Measurements from ENCODE around the gene GDAP2.
"Not testable (repeated sequence)": the region's sequence is repeated elsewhere in the genome, so short reads cannot be mapped to it uniquely, and the experiment has no call there.

GDAP2 gene, protein sequence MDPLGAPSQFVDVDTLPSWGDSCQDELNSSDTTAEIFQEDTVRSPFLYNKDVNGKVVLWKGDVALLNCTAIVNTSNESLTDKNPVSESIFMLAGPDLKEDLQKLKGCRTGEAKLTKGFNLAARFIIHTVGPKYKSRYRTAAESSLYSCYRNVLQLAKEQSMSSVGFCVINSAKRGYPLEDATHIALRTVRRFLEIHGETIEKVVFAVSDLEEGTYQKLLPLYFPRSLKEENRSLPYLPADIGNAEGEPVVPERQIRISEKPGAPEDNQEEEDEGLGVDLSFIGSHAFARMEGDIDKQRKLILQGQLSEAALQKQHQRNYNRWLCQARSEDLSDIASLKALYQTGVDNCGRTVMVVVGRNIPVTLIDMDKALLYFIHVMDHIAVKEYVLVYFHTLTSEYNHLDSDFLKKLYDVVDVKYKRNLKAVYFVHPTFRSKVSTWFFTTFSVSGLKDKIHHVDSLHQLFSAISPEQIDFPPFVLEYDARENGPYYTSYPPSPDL
- total RNA-seq = 42.6 reads per million, percentile 65 among the genes with 10 or more reads in this experiment

DNA sequence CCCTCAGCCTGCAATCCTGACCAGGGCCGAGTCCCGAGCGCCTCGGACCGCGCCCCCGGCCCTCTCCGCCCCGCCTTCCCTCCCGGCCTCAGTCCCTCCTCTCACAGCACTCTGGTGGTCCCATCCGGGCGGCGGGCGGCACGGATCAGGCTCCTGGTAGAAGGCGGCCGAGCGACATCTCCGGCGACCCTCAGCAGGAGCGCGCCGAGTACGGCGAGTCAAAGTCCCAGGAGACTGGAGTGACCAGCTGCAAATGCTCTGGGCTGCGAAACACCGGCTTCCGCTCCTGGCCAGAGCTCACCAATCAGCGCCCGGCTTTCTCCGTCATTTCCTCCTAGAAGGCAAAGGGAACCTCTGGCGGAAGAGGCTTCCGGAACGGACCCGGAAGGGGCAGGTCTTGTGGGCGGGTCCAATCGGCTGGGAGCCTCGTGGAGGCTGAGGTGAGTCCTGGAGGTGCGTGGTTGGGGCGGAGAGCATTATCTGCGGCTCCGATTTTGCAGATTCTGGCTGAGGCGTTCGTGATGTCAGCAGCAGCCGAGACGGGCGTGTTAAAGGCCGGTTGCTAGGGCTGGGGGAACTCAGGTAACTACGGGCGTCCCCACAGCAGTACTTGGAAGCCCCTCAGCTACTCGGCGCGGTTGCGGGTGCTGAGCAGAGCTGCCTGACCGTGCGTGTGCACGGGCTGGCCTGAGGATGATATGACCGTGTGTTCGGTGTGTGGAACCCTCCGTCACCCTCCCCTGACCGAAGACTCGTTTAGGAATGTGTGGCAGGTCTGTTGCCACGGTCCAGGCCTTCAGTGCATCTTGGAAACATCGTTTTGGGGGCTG lies at the start of gene GDAP2, which contains the start of gene WDR3:
Gene GDAP2 (minus strand): TSS at position 279 of the 830 bp plus-strand sequence. CDS start 9,264 bp downstream, outside the sequence.
Gene WDR3 (plus strand): TSS at position 397 of the 830 bp plus-strand sequence. CDS start 3,581 bp downstream, outside the sequence.
- peak; percentile 96 for DNase-seq

DNA sequence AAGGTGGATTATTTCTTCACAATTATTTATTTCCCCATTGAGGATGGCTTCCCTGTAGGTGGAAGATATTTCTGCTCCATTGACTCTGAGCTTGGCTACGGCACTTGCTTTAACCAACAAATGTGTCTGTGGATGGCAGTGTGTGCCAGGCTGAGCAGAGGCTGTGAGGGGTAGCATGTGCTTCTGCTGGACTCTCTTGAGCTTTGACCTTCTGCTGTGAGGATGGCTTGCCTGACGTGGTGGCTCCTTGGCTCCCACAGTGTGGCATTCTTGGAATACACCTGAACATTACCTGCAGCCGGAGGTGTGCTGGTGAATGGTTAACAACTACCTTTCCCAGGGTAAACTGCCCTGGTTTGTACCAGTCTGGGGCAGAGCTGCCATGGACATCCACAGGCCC lies 47.0 kb upstream of the GDAP2 start:
- no peak for DNase-seq

DNA sequence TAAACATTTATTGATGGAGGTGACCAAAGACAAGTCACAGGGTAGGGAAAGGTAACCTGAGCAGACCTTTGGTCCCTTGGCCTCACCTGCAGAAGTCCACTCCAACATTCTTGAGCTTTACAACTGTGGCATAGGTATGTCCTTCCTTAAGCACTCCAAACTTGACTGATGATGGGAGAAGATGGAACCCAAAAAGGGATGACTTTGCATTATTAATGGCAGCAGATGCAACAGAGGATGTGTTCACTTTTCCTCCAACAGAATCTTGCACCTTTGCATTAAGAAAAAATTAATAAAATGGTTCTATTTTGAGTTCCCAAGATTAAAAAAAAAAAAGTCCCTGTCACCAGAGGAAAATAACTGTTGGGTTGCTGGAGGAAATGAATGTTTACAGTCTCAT lies 42.4 kb upstream of the GDAP2 start:
- no peak for DNase-seq

DNA sequence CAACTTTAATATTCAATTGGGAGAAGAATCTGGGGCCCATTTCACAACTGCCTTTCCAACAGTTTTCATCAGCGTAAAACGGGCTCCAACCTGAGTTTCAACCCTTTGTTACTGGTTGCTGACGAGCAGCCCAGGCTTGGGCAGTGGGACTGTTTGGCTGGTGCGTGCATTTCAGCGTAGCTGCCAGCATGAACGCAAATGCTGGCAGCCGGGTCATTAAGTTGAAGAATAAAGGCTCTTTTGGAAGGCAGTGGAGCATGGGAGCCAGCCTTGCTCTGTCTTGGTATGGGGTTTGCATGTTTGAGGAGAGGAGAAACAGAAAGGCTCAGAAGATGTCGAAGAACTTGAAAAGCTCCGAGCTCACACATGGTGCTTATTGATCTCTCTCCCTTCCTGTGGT lies 40.8 kb upstream of the GDAP2 start:
- DNase-seq = no peak

DNA sequence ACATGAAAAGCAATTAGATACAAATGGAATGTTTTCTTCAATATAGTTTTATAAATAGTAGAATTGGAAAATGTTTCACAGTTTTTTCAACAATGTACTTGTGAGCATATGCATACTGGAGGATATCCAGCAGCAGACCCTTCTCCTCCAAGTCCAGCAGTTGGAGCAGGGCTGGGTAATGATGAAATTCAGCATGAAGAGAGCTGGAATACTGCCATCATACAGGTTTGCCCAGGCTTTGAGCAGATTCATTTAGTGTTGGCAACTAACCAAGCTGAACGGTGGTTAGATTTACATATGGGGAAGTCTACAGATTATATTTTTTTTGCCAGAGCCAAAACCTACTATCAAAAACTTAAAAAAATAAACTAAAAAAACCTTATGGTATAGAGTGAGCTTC lies 38.5 kb upstream of the GDAP2 start:
- no peak for DNase-seq

DNA sequence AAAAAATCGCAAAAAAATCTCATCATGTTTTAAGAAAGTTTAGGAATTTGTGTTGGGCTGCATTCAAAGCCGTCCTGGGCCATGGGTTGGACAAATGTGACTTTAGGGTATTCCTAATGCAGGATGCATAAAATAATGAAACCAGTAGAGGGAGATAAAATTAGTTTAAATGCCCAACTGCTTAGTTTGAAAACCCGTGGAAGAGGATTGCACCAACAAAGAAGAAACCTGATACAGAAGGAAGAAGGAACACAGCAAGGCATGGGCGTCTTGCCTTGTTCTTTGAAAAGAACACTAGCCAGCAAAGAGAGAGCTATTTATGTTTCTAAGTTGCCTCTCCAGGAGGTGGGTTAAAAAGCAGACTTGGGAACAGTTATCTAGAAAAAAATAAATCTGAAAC lies 38.1 kb upstream of the GDAP2 start:
- DNase-seq = no peak

DNA sequence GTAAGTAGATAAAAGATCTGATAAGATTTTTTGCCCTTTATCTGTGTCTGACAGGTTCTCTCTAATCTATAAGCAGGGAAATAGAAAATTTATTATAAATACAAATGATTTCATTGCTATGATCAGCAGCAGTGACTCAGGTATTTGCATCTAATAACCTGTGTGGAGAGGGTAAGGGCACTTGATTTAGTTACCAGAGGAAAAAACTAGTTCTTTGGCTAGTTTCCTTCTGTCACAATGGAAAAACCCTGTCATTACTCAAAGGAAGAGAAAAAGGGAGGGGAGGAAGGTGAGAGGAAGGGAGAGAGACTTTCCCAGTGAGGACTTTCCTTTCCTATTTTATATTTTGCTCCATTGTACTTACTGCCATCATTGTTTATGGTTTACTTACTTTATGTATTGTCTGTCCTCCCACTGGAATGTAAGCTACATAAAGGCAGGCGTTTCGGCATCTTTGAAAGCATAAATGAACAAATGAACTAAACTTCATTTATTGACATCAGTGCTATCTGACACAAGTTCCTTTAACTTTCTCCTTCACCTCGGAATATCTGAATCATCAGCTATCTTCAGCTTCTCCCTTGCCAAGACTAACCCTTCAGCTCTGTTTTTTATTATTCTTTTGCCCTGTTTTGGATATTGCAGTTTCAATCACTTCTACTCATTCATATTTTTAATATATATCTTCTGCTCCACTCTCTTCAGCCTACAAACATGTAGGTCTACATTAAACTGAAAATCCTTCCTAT lies 35.0 kb upstream of the GDAP2 start:
- DNase-seq = no peak

DNA sequence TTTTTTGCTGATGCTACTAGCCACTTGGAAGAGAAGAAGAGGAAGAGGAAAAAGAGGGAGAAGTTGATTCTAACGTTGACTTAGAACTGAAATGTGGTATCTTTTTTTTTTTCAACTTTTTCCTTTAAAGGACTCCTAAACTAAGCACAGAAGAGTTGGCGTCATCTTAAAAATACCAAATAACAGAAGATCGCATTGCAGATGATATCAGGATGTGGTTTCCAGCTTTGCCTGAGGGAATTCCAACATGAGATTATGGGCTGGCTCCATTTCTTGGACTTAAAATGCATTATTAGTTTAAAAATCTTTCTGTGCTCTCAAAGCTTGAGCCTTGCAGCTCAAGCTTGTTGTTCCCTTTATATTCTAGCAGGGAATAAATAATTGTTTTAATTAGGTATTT lies 29.9 kb upstream of the GDAP2 start:
- no peak for DNase-seq

DNA sequence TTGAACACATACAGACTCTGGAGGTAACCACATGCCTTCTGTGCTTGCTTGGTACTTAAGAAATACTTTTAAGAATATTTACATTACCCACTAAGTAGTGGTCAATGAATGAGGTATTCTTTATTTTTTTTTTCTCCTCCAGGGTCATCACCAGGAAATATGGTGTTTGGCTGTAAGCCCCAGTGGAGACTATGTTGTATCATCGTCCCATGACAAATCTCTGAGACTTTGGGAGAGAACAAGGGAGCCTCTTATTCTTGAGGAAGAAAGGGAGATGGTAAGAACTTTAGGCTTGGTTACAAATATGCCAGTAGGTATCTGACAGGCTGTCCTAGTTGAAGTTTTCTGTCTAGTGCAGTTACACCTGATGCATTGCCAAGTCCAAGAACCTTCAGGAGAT lies 23.0 kb upstream of the GDAP2 start:
- DNase-seq = no peak

DNA sequence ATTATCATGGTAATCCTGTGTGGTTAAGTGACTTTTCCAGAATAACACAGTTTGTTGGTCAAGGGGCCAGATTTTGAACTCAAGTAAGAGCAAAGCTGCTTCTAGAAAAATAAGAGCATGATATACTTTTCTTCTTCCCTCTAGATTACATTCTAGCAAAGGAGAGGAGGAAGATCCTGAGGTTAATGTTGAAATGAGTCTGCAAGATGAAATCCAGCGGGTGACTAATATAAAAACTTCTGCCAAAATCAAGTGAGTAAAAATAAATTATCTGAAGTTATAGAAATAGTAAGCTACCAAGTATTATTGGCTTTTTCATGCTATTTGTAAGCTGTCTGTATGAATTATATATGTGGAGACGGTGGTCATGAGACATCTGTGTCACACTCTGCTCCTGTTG lies 12.9 kb upstream of the GDAP2 start:
- DNase-seq = no peak

DNA sequence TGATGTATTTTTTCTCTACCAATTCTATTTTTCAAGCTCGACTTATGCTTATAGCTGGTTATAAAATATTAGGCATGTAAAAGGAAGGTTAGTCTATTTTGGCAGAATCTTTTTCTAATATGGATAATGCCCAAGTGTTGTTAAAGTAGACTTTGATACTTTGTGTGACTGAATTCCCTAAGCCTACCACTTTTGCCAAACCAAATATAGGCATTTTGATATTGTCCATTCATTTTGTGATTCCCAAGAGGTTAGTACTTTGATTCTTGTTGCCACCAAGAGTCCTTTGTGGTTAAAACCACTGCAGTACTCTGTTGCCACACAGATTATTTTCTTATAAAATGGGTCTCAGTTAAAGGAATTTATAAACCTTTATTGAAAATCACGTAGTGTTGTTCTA lies 4.3 kb upstream of the GDAP2 start:
- DNase-seq = no peak

DNA sequence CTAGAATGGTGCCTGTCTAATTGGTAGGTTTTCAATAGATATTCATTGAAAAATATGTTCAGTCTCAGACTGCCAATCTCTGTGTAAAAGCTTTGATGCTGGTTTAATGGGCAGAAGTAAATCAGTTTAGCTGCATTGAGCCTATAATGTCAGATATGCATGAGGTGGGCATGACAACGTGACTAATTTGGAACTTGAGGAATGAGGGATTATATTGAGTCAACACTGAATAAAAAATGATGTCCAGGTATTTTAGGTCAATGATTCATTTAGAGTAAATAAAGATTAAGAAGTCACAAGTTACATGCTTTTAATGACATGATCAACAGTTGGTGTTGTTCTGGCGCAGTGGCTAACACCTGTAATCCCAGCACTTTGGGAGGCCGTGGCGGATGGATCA lies 3.2 kb upstream of the GDAP2 start:
- no peak for DNase-seq

DNA sequence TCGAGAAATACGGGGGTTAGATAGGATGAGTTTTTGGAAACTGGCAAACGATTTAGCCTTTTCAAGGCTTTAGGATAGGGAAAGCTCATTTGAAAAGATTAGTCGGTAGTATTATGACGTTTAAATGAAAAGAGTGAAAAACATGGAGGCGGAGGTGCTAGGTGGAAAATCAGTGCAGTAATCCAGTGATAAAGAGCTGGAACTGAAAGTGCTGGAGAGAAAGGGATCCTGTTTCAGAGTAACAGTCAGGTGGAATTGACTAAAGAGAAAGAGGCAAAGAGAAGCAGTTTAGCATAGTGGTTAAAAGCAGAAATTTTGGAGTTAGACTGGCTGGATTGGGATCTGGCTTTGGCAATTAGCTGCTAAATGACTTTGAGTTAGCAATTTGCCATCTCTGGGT lies 1.1 kb upstream of the GDAP2 start:
- DNase-seq = no peak

DNA sequence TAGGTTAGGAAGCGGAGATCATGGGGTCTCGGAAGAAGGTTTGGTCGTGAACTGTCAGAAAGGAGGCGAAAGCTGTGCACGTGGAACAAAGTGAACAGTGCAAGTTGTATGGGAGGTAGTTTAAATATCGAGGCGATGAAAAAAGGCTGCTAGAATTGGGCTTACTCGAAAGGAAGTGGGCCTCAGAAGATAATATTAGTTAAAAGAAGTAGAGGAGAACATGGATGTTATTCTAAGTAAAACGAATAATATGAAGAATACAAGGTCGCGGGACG lies 689 bp upstream of the GDAP2 start:
- no peak for DNase-seq

DNA sequence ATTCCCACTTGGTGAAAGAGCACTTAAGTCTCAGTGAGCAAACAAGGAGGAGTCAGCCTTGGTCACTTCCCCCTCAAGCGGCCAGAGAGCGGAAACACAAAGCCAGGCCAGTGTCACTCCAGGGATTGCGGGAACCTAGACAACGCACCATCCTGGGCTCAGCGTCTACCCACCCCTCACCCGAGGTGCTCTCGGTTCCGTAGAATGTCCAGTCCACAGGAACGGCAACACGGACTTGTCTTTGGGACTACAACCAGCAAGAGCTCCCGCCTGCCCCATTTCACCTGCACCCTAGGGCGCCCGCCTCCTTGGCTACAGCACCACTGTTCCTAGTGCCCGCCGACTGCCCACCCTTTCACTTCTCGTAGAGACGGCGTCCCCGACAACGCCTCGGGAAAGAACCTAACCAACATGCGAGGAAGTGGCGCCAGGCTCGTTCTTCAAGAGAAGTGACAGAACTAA lies 509 bp downstream of the GDAP2 start:
- peak; percentile 42 for DNase-seq

DNA sequence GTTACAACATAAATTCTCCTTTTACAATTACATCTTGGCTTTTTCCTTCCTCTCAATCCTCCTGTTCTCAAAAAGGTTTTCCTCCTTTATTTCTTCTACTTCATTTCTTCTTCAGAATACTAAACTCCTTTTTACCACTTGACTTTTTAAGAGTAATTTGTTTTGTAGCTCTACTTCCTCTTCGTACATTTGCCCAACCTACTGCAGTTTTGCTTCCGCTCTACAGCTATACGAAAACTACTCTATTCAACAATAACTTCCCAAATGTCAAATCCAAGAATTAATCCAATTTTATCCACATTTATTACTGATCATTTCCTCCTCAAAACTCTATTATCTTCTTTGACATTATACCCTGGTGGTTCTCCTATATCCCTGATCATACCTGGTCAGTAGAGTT lies 3.4 kb downstream of the GDAP2 start:
- DNase-seq = no peak

DNA sequence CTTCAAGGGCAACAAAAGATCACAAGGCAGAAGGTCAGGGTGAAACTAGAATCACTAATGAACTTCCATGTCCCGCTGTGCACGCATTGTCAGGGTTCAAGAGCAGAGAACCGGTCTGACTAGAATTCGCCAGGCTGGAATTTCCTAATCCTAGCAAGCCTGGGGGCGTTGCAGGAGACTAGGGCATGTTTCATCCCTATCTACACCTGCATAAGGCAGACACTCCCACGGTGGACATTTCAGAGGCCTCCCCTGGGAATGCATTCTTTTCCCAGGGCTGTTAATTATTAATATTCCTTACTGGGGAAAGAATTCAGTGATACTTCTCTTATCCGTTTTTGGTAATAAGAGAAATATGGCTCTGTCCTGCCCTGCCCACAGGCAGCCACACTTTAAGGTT lies 6.7 kb downstream of the GDAP2 start:
- DNase-seq = not testable (repeated sequence)

DNA sequence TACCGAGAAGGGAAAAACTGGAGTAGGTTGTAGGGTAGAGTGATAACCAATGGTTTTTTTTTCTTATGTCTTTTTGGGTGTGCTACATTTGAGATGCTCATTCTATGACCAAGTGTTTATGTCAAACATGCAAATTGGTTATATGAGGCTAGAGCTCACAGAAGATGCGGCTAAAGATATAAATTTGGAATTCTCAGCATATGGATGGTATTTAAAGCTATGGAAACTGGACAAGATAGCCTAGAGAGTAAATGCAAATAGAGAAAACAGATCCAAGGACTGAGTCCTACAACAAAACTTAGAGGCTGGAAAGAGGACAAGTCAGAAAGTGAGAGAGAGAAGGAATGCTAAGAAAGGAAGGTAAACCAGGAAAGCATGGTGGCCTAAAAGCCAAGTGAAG lies 7.4 kb downstream of the GDAP2 start:
- DNase-seq = no peak

DNA sequence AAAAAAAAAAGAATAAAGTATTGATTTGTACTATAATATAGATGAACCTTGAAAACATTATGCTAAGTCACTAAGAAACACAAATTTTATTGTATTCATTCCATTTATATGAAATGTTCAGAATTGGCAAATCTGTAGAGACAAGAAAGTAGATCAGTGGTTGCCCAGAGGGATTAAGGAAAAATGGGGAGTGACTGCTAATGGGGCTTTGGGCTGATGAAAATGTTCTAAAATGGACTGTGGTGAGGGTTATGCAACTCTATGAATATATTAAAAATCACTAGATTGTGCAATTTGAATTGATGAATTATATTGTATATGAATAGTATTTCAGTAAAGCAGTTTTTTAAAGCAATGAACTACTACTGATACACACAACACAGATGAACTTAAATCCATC lies 10.0 kb downstream of the GDAP2 start:
- no peak for DNase-seq

DNA sequence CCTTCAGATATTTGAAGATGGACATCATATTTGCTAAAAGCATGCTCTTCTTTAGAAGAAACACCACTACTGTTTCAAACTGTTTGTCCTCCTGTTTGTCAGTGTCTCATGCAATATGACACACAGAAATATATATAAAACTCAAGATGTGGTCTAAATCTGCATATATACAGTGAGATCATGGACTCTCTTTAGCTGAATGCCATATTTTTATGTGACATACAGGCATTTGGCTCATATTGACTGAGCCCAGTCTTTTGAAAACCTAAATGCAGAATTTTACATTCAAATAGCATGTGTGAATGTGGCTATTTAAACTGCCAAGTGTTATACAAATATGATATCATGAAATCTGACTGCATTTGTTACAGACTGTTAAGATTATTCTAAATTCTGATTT lies 18.4 kb downstream of the GDAP2 start:
- DNase-seq = no peak

DNA sequence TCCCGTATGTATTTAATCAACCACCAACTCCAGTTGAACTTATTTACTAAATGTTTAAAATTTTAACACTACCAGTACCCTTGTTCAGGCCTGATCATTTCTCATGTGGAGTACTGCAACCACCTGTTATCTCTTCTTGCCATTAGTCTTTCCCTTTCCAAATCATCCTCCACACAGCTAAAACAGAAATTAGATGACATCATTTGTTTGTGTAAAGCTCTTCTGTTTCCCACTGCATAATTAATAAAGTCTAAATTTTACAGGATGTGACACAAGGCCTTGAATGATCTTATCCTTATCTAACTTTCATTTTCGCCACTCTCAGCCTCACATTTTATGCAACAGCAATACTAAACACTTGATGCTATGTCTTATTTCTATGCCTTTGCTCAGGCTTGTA lies 24.4 kb downstream of the GDAP2 start:
- no peak for DNase-seq

DNA sequence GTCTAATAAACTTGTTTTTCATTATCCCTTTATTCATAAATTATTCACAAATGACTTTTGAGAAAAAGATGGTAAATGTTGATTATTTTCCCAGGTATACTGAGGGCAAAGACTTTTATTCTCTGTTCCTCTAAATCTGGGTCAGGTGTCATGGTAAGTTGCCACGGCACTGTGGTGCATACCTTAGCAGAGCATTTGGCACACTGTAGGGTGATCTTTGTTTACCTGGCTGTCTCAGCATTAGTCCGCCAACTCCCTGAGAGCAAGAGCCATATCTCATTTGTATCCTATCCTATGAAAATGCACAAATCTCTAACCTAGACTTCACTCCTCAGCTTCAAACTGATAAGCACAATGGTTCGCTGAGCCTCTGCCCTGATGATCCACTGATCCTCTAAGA lies 24.9 kb downstream of the GDAP2 start:
- no peak for DNase-seq

DNA sequence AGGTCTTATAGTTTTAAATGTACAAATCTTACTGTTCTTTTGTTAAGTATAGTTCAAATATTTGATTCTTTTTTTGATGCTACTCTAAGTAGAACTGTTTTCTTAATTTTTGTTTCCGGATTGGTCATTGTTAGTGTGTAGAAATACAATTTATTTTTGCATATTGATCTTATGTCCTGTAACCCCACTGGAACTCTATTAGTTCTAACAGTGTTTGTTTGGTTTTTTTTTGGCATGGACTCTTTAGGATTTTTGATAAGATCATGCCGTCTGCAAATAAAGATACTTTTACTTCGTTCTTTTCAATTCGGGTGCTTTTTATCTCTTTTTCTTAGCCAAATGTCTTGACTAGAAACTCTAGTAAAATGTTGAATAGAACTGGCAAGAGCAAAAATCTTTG lies 26.5 kb downstream of the GDAP2 start:
- DNase-seq = no peak
